Mammary epithelial cell (primary cell): Measurements from ENCODE around the gene HP1BP3.

Source experiments
- CTCF ChIP-seq, 2 donors: IDR thresholded peaks in 1 of 2; conservative IDR thresholded peaks in 1 of 2; 2 replicates each; pipeline ENCODE4 v1.5.1; 2011 to 2012; ENCODE audit warnings: inconsistent platforms in 2 of 2, low read length in 2 of 2, mild to moderate bottlenecking in 2 of 2, control low read depth in 1 of 2, low read depth in 1 of 2; ENCODE audit not compliant: insufficient read depth in 1 of 2; ENCODE audit errors: extremely low read depth in 1 of 2
- EZH2 ChIP-seq: IDR thresholded peaks from 2 replicates; pipeline ENCODE4 v1.6.1; 2012; ENCODE audit warnings: low read length, inconsistent platforms, borderline replicate concordance

DNA sequence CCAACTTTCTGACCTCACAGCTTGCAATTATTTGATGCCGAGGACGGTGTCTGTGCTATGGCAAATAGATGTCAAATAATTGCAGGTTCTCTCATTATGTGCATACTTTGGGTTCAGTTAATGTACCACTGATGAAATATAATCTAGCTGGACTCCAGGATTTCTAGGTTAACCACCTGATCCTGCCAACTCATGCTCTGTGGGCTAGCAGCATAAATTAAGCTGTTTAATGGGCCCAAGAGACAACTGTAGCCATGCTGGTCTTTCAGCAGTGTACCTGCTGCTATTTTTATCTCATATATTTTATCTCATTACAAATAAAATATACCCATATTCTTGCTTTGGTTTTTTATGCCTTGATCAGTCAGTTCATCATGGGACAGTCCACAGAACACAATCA is 43.3 kb upstream of the HP1BP3 start:
- TF ChIP-seq CTCF (conservative IDR thresholded peaks at IDR 0.05 in 1 of 2, IDR thresholded peaks at IDR 0.05 in 1 of 2; ENCODE audit: extremely low read depth in 1 of 2, insufficient read depth in 1 of 2, low read depth in 1 of 2, low read length in 2 of 2) (no peak), EZH2 (no peak)
